ENCODE measurements around the gene LMBR1L.

LMBR1L gene

DNA sequence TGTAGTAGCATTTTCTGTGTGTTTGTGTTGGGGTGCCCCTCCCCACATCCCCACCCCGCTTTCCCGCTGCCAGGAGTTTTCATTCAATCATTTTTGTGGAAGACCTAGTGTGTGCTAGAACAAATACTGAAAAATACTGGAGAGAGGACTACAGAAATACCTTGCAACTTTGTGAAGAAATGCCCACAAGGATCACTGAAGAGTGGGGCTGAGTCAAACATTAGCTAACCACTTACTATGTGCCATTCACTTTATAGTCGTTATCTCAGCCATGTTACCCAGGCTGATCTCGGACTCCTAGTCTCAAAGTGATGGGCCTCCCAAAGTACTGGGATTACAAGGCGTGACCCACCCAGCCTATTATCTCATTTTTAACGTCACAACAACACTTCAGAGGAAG lies 559 bp upstream of the LMBR1L start:
- no peak for DNase-seq

DNA sequence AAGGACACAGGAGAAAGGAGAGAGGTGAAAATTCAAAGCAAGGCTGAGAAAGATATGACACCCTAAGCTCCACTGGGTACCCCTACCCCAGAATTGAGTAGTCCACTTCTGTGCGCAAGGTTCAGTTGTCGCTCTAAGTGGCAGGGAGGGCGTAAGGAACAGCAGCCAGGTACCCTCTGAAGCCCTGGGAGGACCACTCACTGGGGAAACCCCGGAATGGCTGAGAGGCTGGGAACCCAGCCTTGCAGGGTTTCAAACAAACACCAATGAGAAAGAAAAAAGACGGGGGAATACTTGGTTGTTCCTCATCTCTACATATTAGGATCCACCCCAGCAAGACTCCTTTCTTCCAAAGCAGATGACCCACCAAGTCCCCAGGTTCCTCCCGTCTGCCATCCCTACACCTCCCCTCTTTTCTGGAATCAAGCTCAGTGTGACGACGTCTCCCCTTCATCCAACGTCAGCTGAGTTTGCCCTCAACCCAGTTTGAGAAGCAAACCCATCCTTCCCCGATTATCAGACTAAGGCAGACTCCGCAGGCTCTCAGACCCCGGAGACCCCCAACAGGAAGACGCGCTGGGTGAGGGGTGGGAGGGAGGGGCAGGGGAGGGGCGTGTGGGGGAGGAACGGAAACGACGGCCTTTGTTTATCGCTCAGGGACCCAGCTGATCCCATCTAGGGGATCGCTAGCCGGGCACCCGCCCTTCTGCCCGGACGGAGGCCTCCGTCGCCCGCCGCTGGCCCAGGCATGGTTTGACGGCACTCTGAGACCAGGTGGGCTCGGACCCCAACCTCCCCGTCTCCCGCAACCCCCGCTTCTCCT lies 795 bp downstream of the LMBR1L start:
- DNase-seq: no peak

DNA sequence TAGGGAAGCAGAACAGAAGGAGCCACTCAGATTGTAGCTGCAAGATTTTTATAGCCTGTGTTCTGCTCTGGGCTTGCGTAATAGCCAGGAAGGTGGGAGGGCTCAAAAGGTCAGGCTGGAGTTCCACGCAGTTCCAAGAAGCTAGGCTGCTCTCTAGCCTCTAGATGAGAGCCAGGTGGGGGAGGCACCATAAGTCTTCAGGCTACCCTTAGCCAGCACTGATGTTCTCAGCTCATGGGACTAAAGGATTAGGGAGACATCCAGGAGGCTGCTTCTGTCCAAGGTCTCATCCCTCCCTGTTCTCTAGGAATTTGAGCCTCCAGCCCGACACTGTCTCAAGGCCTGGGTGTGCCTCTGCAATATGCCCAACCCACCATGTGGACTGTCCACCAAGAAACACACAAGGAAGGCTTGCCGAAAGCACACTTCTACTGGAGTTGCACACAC lies 1.7 kb downstream of the LMBR1L start:
- DNase-seq: no peak

GRCh38 chr12:49105504-49106084 lies 5.1 kb downstream of the LMBR1L start:
- DNase-seq: no peak

GRCh38 chr12:49104822-49105221 lies 5.8 kb downstream of the LMBR1L start:
- DNase-seq: no peak

- DNase-seq: no peak
Measured at GRCh38 chr12:49100380-49100779, 10.3 kb downstream of the LMBR1L start.

- no peak for DNase-seq
Measured at GRCh38 chr12:49098703-49099102, 11.9 kb downstream of the LMBR1L start.

- no peak for DNase-seq
Measured at GRCh38 chr12:49098035-49098451, 12.6 kb downstream of the LMBR1L start.

GRCh38 chr12:49097381-49097780 lies 13.3 kb downstream of the LMBR1L start:
- DNase-seq: no peak

GRCh38 chr12:49094975-49095365 lies 15.7 kb downstream of the LMBR1L start:
- DNase-seq: no peak

- no peak for DNase-seq
Measured at GRCh38 chr12:49094160-49094974, 16.3 kb downstream of the LMBR1L start, which contains the start of gene DHH. DHH (minus strand) TSS chr12:49094801; CDS start chr12:49094512, 289 bp downstream.

DNA sequence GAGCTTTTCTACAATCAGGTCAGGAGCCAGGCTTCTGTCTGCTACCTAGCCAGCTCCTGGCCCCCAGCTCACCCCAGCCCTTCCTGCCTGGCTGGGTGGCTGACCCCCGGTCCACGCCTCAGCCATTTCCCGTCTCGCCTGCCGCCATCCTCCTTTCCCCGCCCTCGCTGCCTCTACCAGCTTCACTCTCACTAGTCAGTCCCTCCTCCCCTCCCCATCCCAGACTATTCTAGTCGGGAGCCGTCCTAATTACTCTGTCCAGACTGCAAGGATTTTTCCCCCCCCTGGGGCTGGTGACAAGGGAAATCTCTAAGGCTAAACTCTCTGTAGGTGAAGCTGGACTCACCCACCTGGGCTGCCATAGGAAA lies 16.9 kb downstream of the LMBR1L start:
- DNase-seq: no peak

DNA sequence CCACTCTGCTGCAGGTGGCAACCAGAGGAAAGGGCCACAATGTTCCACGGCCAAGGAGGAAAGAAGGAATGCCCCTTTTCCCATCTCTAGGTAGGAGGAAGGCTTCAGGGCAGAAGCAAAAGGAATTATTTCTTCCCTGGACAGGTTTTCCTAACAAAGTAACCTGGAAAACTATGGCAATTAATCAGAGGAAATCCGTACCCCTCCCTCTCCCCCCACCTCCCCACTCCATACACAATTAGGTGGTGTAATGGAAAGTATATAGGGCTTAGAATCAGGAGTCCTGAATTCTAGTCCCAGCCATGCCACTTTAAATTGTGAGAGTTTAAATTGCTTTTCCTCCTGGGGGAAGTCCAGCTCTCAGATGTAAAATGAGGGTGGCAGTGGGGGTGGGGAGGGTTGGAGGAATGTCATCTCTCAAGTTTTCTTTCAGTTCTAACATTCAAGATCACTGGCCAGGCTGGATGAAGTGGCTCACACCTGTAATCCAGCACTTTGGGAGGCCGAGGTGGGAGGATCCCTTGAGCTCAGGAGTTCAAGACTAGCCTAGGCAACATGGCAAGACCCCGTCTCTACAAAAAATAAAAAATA lies 17.7 kb downstream of the LMBR1L start:
- DNase-seq: no peak

- no peak for DNase-seq
Measured at GRCh38 chr12:49092086-49092815, 18.4 kb downstream of the LMBR1L start.

DNA sequence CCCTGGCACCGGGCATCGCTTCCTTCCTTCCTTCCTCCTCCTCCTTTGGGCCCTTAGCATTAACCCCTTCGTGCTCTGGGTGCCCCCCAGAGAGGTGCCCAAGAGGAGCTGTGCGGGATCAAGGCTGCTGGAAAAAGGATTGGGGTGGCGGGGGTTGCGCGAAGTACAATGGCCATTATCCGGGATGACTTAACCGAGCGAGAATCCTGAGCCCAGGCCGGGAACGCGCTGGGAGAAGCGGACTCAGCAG lies 18.9 kb downstream of the LMBR1L start:
- no peak for DNase-seq

- no peak for DNase-seq
Measured at GRCh38 chr12:49091056-49091835, 19.4 kb downstream of the LMBR1L start.

GRCh38 chr12:49089821-49090773 lies 20.6 kb downstream of the LMBR1L start:
- DNase-seq: no peak

DNA sequence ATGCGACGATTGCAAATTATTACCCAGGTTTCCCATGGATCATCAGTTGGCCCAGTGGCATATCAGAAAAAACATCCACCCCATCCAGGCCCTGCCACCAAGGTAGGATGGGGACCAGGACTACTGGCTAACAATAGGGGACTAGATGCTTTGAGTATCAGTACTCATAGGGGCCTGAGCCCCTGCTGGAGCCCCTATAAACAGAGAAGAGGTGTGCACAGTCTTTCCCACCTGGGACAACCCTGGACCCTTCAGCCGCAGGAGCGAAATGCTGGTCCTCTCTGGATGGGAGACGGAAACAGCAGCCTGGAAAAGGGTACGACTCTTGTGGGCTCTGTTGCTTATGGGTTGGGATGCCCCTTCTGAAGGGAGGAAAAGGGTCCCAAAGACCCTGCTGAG lies 21.7 kb downstream of the LMBR1L start:
- no peak for DNase-seq

DNA sequence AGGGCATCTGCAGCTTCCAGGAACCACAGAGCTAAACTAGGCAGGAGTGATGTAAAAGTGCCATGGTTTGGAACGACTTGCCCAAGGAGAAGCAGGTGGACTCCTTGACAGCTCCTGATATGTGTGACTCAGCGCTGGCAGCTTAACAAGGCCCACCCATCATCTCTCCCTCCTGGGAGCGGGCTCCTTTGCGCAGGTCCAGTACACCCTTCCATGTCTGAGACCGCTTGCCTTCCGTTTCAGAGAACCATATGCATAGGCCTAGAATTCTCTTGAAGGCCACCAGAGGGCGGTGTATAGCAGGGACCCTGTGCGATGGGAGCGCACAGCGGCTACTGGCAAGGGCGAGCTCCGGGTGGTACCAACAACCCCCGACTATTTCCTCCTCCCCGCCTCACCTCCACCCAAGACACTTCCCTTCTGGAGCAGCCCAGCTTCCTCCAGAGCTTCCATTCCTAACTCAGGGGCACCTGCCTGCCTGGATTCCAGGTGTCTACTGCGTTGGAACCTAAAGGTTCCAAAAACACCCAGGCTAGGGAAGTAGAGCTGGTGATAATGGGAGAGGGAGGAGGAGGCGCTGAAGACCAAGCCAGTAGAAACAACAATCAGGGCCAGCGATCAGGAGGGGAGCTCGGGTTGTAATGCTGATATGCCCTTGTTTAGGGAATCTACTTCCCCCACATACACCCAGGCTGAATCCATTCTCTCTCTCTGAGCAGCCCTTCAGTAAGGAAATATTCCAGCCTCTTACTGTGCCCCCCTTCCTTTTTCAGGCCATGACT lies 22.3 kb downstream of the LMBR1L start:
- DNase-seq: peak; percentile 84

DNA sequence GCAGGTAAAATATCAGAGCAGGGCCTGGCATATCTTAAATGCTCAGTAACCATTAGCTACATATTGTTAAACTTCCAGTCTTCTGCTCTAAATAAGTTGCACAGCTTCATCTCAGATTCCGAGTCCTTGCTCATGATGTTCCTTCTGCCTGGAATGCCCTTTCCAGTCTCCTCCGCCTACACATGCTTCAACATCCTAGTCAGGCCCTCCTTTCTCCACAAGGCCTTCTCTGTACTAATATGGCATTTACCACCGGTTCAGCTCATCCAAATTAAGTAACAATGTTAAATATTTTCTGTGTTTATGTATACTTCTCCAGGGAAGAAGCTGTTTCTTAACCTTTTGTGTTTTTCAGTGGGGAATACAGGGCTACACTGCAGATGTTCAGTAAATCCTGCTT lies 24.5 kb downstream of the LMBR1L start:
- DNase-seq: no peak
